ES-I3 (cell line): Measurements from ENCODE around the gene GPR160.

Source experiments
- H3K36me3 ChIP-seq: 2 replicates; pipeline ENCODE4 v1.6.1; 2013; ENCODE audit warnings: mild to moderate bottlenecking, low read length, control low read depth, moderate library complexity; ENCODE audit not compliant: insufficient read depth
- H3K4me1 ChIP-seq: 2 replicates; pipeline ENCODE4 v1.6.1; 2013; ENCODE audit warnings: mild to moderate bottlenecking, control low read depth, low read length; ENCODE audit not compliant: insufficient read depth
- H3K9ac ChIP-seq: 2 replicates; pipeline ENCODE4 v1.6.1; 2013; ENCODE audit warnings: low read depth, mild to moderate bottlenecking, low read length, moderate library complexity
- H3K9me3 ChIP-seq: 2 replicates; pipeline ENCODE4 v1.6.1; 2013; ENCODE audit warnings: mild to moderate bottlenecking, low read length, moderate library complexity; ENCODE audit not compliant: control insufficient read depth, insufficient read depth

The GPR160 gene

GRCh38 chr3:170046269-170047132 lies 8.7 kb downstream of the GPR160 start:
- no peaks in the 10 kb centered on the region for H3K36me3 ChIP-seq
- no peak overlapping the region for H3K9ac ChIP-seq
- H3K4me1 ChIP-seq: no peaks in the 10 kb centered on the region
- no peaks in the 10 kb centered on the region for H3K9me3 ChIP-seq

- Histone ChIP-seq H3K9me3 (no peaks in the 10 kb centered on the region), H3K36me3 (no peaks in the 10 kb centered on the region), H3K4me1 (no peaks in the 10 kb centered on the region), H3K9ac (no peak overlapping the region)
Observed at GRCh38 chr3:170047133-170047404, 9.3 kb downstream of the GPR160 start.

GRCh38 chr3:170049146-170050000 lies 11.6 kb downstream of the GPR160 start:
- Histone ChIP-seq H3K9ac (no peak overlapping the region), H3K9me3 (no peaks in the 10 kb centered on the region), H3K36me3 (no peaks in the 10 kb centered on the region), H3K4me1 (no peaks in the 10 kb centered on the region)

- Histone ChIP-seq H3K9me3 (no peaks in the 10 kb centered on the region), H3K9ac (no peak overlapping the region), H3K4me1 (no peaks in the 10 kb centered on the region), H3K36me3 (no peaks in the 10 kb centered on the region)
Observed at GRCh38 chr3:170050753-170051152, 13.0 kb downstream of the GPR160 start.

- no peak overlapping the region for H3K9ac ChIP-seq
- H3K4me1 ChIP-seq: peaks cover 3% of the 10 kb centered on the region; the same call in 1 of the 2 replicates
- H3K9me3 ChIP-seq: no peaks in the 10 kb centered on the region
- no peaks in the 10 kb centered on the region for H3K36me3 ChIP-seq
Observed at GRCh38 chr3:170052398-170052797, 14.6 kb downstream of the GPR160 start.

- H3K9ac ChIP-seq: no peak overlapping the region
- peaks cover 15% of the 10 kb centered on the region; the same call in 1 of the 2 replicates for H3K4me1 ChIP-seq
- no peaks in the 10 kb centered on the region for H3K36me3 ChIP-seq
- no peaks in the 10 kb centered on the region for H3K9me3 ChIP-seq
Observed at GRCh38 chr3:170054204-170054603, 16.4 kb downstream of the GPR160 start.

GRCh38 chr3:170055209-170055608 lies 17.4 kb downstream of the GPR160 start:
- H3K9me3 ChIP-seq: no peaks in the 10 kb centered on the region
- no peaks in the 10 kb centered on the region for H3K36me3 ChIP-seq
- H3K9ac ChIP-seq: peak overlapping the region; percentile 15; the same call in 1 of the 2 replicates
- peaks cover 22% of the 10 kb centered on the region for H3K4me1 ChIP-seq

GRCh38 chr3:170056710-170057454 lies 19.1 kb downstream of the GPR160 start:
- Histone ChIP-seq H3K9me3 (no peaks in the 10 kb centered on the region), H3K36me3 (no peaks in the 10 kb centered on the region), H3K9ac (no peak overlapping the region), H3K4me1 (peaks cover 22% of the 10 kb centered on the region)

GRCh38 chr3:170057550-170057949 lies 19.8 kb downstream of the GPR160 start:
- H3K4me1 ChIP-seq: peaks cover 22% of the 10 kb centered on the region
- H3K36me3 ChIP-seq: no peaks in the 10 kb centered on the region
- no peak overlapping the region for H3K9ac ChIP-seq
- H3K9me3 ChIP-seq: no peaks in the 10 kb centered on the region

GRCh38 chr3:170058127-170058526 lies 20.3 kb downstream of the GPR160 start:
- H3K36me3 ChIP-seq: no peaks in the 10 kb centered on the region
- no peak overlapping the region for H3K9ac ChIP-seq
- peaks cover 22% of the 10 kb centered on the region for H3K4me1 ChIP-seq
- no peaks in the 10 kb centered on the region for H3K9me3 ChIP-seq

GRCh38 chr3:170059447-170059846 lies 21.7 kb downstream of the GPR160 start:
- no peaks in the 10 kb centered on the region for H3K36me3 ChIP-seq
- H3K9me3 ChIP-seq: no peaks in the 10 kb centered on the region
- peaks cover 22% of the 10 kb centered on the region for H3K4me1 ChIP-seq
- no peak overlapping the region for H3K9ac ChIP-seq

- no peak overlapping the region for H3K9ac ChIP-seq
- peaks cover 22% of the 10 kb centered on the region for H3K4me1 ChIP-seq
- H3K36me3 ChIP-seq: no peaks in the 10 kb centered on the region
- no peaks in the 10 kb centered on the region for H3K9me3 ChIP-seq
Observed at GRCh38 chr3:170062068-170062467, 24.3 kb downstream of the GPR160 start.

GRCh38 chr3:170062769-170063168 lies 25.0 kb downstream of the GPR160 start:
- Histone ChIP-seq H3K36me3 (no peaks in the 10 kb centered on the region), H3K9me3 (no peaks in the 10 kb centered on the region), H3K9ac (no peak overlapping the region), H3K4me1 (peaks cover 16% of the 10 kb centered on the region)

GRCh38 chr3:170063691-170064090 lies 25.9 kb downstream of the GPR160 start:
- Histone ChIP-seq H3K36me3 (no peaks in the 10 kb centered on the region), H3K4me1 (peaks cover 7% of the 10 kb centered on the region), H3K9ac (no peak overlapping the region), H3K9me3 (no peaks in the 10 kb centered on the region)
